Trophoblast cell (in vitro differentiated cells and primary cell): ENCODE data around the gene CORO6.

Source experiments
- DNase-seq, 2 donors: peaks; one replicate each; pipeline ENCODE4 v3.0.0-alpha.2; 2016
- H2AFZ ChIP-seq: 2 replicates; pipeline ENCODE4 v1.6.1; 2013; ENCODE audit warnings: low read length, moderate library complexity, mild to moderate bottlenecking; ENCODE audit not compliant: insufficient read depth, poor library complexity
- H2AK5ac ChIP-seq: 2 replicates; pipeline ENCODE4 v1.6.1; 2013; ENCODE audit warnings: mild to moderate bottlenecking, low read length
- H2BK120ac ChIP-seq: 2 replicates; pipeline ENCODE4 v1.6.1; 2013; ENCODE audit warnings: low read length, mild to moderate bottlenecking, moderate library complexity; ENCODE audit not compliant: insufficient read depth, poor library complexity
- H2BK12ac ChIP-seq: 2 replicates; pipeline ENCODE4 v1.6.1; 2013; ENCODE audit warnings: mild to moderate bottlenecking, low read length, moderate library complexity
- H2BK5ac ChIP-seq: 2 replicates; pipeline ENCODE4 v1.6.1; 2013; ENCODE audit warnings: low read length, low read depth, moderate library complexity, mild to moderate bottlenecking; ENCODE audit not compliant: poor library complexity
- H3K14ac ChIP-seq: 2 replicates; pipeline ENCODE4 v1.6.1; 2013; ENCODE audit warnings: mild to moderate bottlenecking, low read length
- H3K18ac ChIP-seq: 2 replicates; pipeline ENCODE4 v1.6.1; 2013; ENCODE audit warnings: mild to moderate bottlenecking, low read length
- H3K23ac ChIP-seq: 2 replicates; pipeline ENCODE4 v1.6.1; 2013; ENCODE audit warnings: low read length
- H3K27ac ChIP-seq: 2 replicates; pipeline ENCODE4 v1.5.1; 2013; ENCODE audit warnings: low read depth, mild to moderate bottlenecking, inconsistent platforms, low read length, moderate library complexity
- H3K27me3 ChIP-seq: 2 replicates; pipeline ENCODE4 v1.6.1; 2013; ENCODE audit warnings: inconsistent platforms, mild to moderate bottlenecking, low read length, moderate library complexity; ENCODE audit not compliant: insufficient read depth
- H3K36me3 ChIP-seq, 2 experiments: 1 replicate in 1 of 2; 2 replicates in 1 of 2; pipeline ENCODE4 v1.6.1; 2013; ENCODE audit warnings: low read length in 2 of 2, mild to moderate bottlenecking in 2 of 2, moderate library complexity in 1 of 2; ENCODE audit not compliant: insufficient read depth in 2 of 2, control insufficient read depth in 1 of 2
- H3K4ac ChIP-seq: 2 replicates; pipeline ENCODE4 v1.6.1; 2013; ENCODE audit warnings: low read depth, mild to moderate bottlenecking, low read length, moderate library complexity
- H3K4me1 ChIP-seq, 2 experiments: 1 replicate in 1 of 2; 2 replicates in 1 of 2; pipeline ENCODE4 v1.6.1; 2013; ENCODE audit warnings: low read length in 2 of 2, mild to moderate bottlenecking in 2 of 2, moderate library complexity in 1 of 2; ENCODE audit not compliant: insufficient read depth in 2 of 2, control insufficient read depth in 1 of 2
- H3K4me2 ChIP-seq: 2 replicates; pipeline ENCODE4 v1.6.1; 2013; ENCODE audit warnings: inconsistent platforms, mild to moderate bottlenecking, low read length, moderate library complexity
- H3K4me3 ChIP-seq: 2 replicates; pipeline ENCODE4 v1.5.1; 2013; ENCODE audit warnings: mild to moderate bottlenecking, low read depth, low read length, inconsistent platforms
- H3K79me1 ChIP-seq: one replicate; pipeline ENCODE4 v1.6.1; 2013; ENCODE audit warnings: low read length
- H3K79me2 ChIP-seq: 2 replicates; pipeline ENCODE4 v1.6.1; 2013; ENCODE audit warnings: low read length, mild to moderate bottlenecking; ENCODE audit not compliant: control insufficient read depth, insufficient read depth, poor library complexity
- H3K9ac ChIP-seq: 2 replicates; pipeline ENCODE4 v1.6.1; 2013; ENCODE audit warnings: mild to moderate bottlenecking, low read length
- H3K9me3 ChIP-seq: 2 replicates; pipeline ENCODE4 v1.6.1; 2013; ENCODE audit warnings: low read depth, mild to moderate bottlenecking, control low read depth, inconsistent platforms, low read length; ENCODE audit not compliant: insufficient read depth
- H4K12ac ChIP-seq: 2 replicates; pipeline ENCODE4 v1.6.1; 2013; ENCODE audit warnings: low read depth, mild to moderate bottlenecking, low read length, moderate library complexity
- H4K8ac ChIP-seq: 2 replicates; pipeline ENCODE4 v1.6.1; 2013; ENCODE audit warnings: low read depth, mild to moderate bottlenecking, low read length, moderate library complexity
- H4K91ac ChIP-seq: one replicate; pipeline ENCODE4 v1.6.1; 2013; ENCODE audit warnings: low read depth, mild to moderate bottlenecking, low read length, moderate library complexity
- WGBS: extraction: QIAGEN DNeasy Blood & Tissue Kit; methylation state at CpG from one replicate; pipeline ENCODE4 v1.1.7; 2013; ENCODE audit warnings: missing lambda C conversion rate; ENCODE audit not compliant: insufficient read length, insufficient coverage; ENCODE audit errors: extremely low coverage; 5-methylcytosine and 5-hydroxymethylcytosine counted together

CORO6 gene

DNA sequence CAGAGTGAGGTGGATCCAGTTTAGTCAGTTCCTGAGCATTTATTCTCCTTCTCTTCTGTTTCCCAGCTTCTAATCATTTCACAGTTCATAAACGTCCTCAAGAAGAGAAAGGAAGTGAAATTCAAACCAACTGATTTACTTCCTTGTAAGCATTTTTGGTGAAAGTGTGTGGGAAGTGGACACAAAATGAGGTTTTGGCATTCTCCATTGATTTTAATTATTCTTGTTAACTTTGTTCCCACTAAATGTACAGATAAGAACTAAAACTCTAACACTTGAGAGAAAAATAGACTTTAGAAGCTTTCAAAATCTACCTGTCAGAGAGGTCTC is 42.7 kb upstream of the CORO6 start:
- Histone ChIP-seq H3K27me3 (no peaks in the 10 kb centered on the region), H4K8ac (no peak overlapping the region), H3K27ac (no peak overlapping the region), H2BK5ac (no peak overlapping the region), H3K23ac (no peak overlapping the region), H3K9me3 (no peaks in the 10 kb centered on the region), H2BK12ac (no peak overlapping the region), H3K18ac (no peak overlapping the region), H2AFZ (no peak overlapping the region), H3K4me1 (peaks cover 2 to 4% of the 10 kb centered on the region in 2 experiments), H3K4me2 (no peak overlapping the region), H3K79me1 (no peaks in the 10 kb centered on the region), H3K4ac (no peak overlapping the region), H3K9ac (no peak overlapping the region), H2AK5ac (no peak overlapping the region), H4K12ac (no peak overlapping the region), H4K91ac (no peak overlapping the region), H3K36me3 (peaks cover 14% of the 10 kb centered on the region in 2 experiments), H3K79me2 (no peaks in the 10 kb centered on the region), H3K14ac (no peak overlapping the region), H3K4me3 (no peak overlapping the region), H2BK120ac (no peak overlapping the region)
- no peak for DNase-seq
- WGBS = no CpG with 5 or more reads among the region's 1 CpG

- H3K27me3 ChIP-seq = no peaks in the 10 kb centered on the region
- peak; percentile 46 to 53 for DNase-seq
- no peak overlapping the region for H4K91ac ChIP-seq
- no peak overlapping the region for H2AK5ac ChIP-seq
- no peaks in the 10 kb centered on the region for H3K79me2 ChIP-seq
- H3K23ac ChIP-seq = no peak overlapping the region
- no peaks in the 10 kb centered on the region for H3K9me3 ChIP-seq
- H2BK12ac ChIP-seq = no peak overlapping the region
- peaks cover 2 to 4% of the 10 kb centered on the region in 2 experiments for H3K4me1 ChIP-seq
- H4K8ac ChIP-seq = no peak overlapping the region
- H2AFZ ChIP-seq = no peak overlapping the region
- WGBS = no CpG with 5 or more reads among the region's 2 CpGs
- no peak overlapping the region for H2BK5ac ChIP-seq
- no peak overlapping the region for H3K18ac ChIP-seq
- no peak overlapping the region for H3K14ac ChIP-seq
- no peak overlapping the region for H3K4ac ChIP-seq
- no peak overlapping the region for H3K4me3 ChIP-seq
- no peak overlapping the region for H4K12ac ChIP-seq
- H2BK120ac ChIP-seq = no peak overlapping the region
- H3K79me1 ChIP-seq = no peaks in the 10 kb centered on the region
- H3K4me2 ChIP-seq = no peak overlapping the region
- no peak overlapping the region for H3K27ac ChIP-seq
- peaks cover 13 to 14% of the 10 kb centered on the region in 2 experiments for H3K36me3 ChIP-seq
- H3K9ac ChIP-seq = no peak overlapping the region
These were observed 42.2 kb upstream of the CORO6 start for GRCh38 chr17:29664743-29665480.

- H3K79me1 ChIP-seq = no peaks in the 10 kb centered on the region
- no peak overlapping the region for H3K27ac ChIP-seq
- H2BK5ac ChIP-seq = no peak overlapping the region
- H2AK5ac ChIP-seq = no peak overlapping the region
- H3K4ac ChIP-seq = no peak overlapping the region
- no peak overlapping the region for H3K23ac ChIP-seq
- no peak overlapping the region for H3K4me3 ChIP-seq
- WGBS = no CpG with 5 or more reads among the region's 1 CpG
- H2AFZ ChIP-seq = no peak overlapping the region
- no peak overlapping the region for H4K91ac ChIP-seq
- peaks cover 12 to 16% of the 10 kb centered on the region in 2 experiments for H3K36me3 ChIP-seq
- peaks cover 2 to 4% of the 10 kb centered on the region in 2 experiments for H3K4me1 ChIP-seq
- no peak overlapping the region for H3K14ac ChIP-seq
- H4K12ac ChIP-seq = no peak overlapping the region
- no peak overlapping the region for H4K8ac ChIP-seq
- no peaks in the 10 kb centered on the region for H3K9me3 ChIP-seq
- H3K9ac ChIP-seq = no peak overlapping the region
- no peak overlapping the region for H3K4me2 ChIP-seq
- no peak overlapping the region for H2BK12ac ChIP-seq
- DNase-seq = no peak
- H3K27me3 ChIP-seq = no peaks in the 10 kb centered on the region
- no peak overlapping the region for H2BK120ac ChIP-seq
- H3K18ac ChIP-seq = no peak overlapping the region
- H3K79me2 ChIP-seq = no peaks in the 10 kb centered on the region
These were observed 40.4 kb upstream of the CORO6 start for GRCh38 chr17:29663155-29663554.

- DNase-seq = no peak
- Histone ChIP-seq H4K12ac (no peak overlapping the region), H3K27ac (no peak overlapping the region), H3K79me1 (no peaks in the 10 kb centered on the region), H3K4ac (no peak overlapping the region), H3K36me3 (peaks cover 9 to 15% of the 10 kb centered on the region in 2 experiments), H2AFZ (no peak overlapping the region), H3K9me3 (no peaks in the 10 kb centered on the region), H3K14ac (no peak overlapping the region), H3K4me3 (no peak overlapping the region), H2BK12ac (no peak overlapping the region), H3K4me2 (no peak overlapping the region), H3K27me3 (no peaks in the 10 kb centered on the region), H2BK5ac (no peak overlapping the region), H2BK120ac (no peak overlapping the region), H2AK5ac (no peak overlapping the region), H3K9ac (no peak overlapping the region), H3K18ac (no peak overlapping the region), H4K91ac (no peak overlapping the region), H3K23ac (no peak overlapping the region), H3K4me1 (peaks cover 0 to 4% of the 10 kb centered on the region in 2 experiments), H3K79me2 (no peaks in the 10 kb centered on the region), H4K8ac (no peak overlapping the region)
- WGBS = no CpG with 5 or more reads among the region's 2 CpGs
These were observed 38.5 kb upstream of the CORO6 start for GRCh38 chr17:29661213-29661612.
